Measurements from ENCODE around the gene ZNF337. TPM values are rescaled to one million over a fixed set of nuclear protein-coding genes. Genes with fewer than 3 reads are reported as not detected.

Gene ZNF337

Small RNAs within 50 kb of the gene (small RNA-seq; reads per million reads assigned to genes)
- gene RN7SL594P = not detected

Measured in skeletal muscle satellite cell (primary cell).